ENCODE measurements around the gene CDH26. TPM values are rescaled to one million over a fixed set of nuclear protein-coding genes. Genes with fewer than 3 reads are reported as not detected.

CDH26 gene
- total and polyA plus RNA-seq, 4 experiments from 2014 or later = 0.55 to 4.4 (median 4.1) TPM; not detected in 1

GRCh38 chr20:60058879-60059278 lies 100.7 kb downstream of the CDH26 start:
- Mint-ChIP-seq H3K27ac (peak overlapping the region in 6 of 7 donors; percentile 14 to 91 (median 88)), H3K9me3 (no peaks in the 10 kb centered on the region), H3K27me3 (no peaks in the 10 kb centered on the region), H3K4me3 (peak overlapping the region in 5 of 8 donors; percentile 18 to 91 (median 51)), H3K36me3 (peaks cover 0 to 3% of the 10 kb centered on the region in 2 donors), H3K4me1 (peaks cover 47 to 85% (median 68%) of the 10 kb centered on the region in 4 donors)
- Histone ChIP-seq H3K4me1 (ENCODE audit: insufficient read depth, low read length) (peaks cover 57% of the 10 kb centered on the region), H3K36me3 (ENCODE audit: insufficient read depth, low read length) (no peaks in the 10 kb centered on the region), H3K27ac (ENCODE audit: low read depth, low read length) (peak overlapping the region; percentile 27), H3K4me3 (ENCODE audit: low read length in 2 of 2) (no peak overlapping the region), H3K27me3 (ENCODE audit: insufficient read depth, low read length) (no peaks in the 10 kb centered on the region), H3K9me3 (ENCODE audit: control insufficient read depth in 1 of 2, low read length in 2 of 2) (no peaks in the 10 kb centered on the region)
- CTCF ChIA-PET (ENCODE audit: partially characterized antibody) = interaction anchor here (1.2 to 4.1 kb wide), 7 partner anchors 33 to 1170 kb away, joined by 3 to 65 read pairs (median 8); no protein-coding TSS in a partner anchor
- POLR2A ChIA-PET (ENCODE audit: partially characterized antibody) = interaction anchor here (4.6 kb wide), 1 partner anchor 119 kb away, joined by 20 read pairs; the partner anchor contains the start of genes FAM217B and PPP1R3D
- intact Hi-C loops (cut with micrococcal nuclease) = loop anchor here (5.0 kb wide), 1 partner anchor 1838 kb away; no protein-coding TSS in a partner anchor
- no peak for DNase-seq

- no peak for DNase-seq
- no peaks in the 10 kb centered on the region for H3K27me3 Mint-ChIP-seq
- H3K36me3 Mint-ChIP-seq = peaks cover 0 to 3% of the 10 kb centered on the region in 2 donors
- no peaks in the 10 kb centered on the region for H3K9me3 Mint-ChIP-seq
- POLR2A ChIA-PET (ENCODE audit: partially characterized antibody) = no interaction called here
- peak overlapping the region in 3 of 7 donors; percentile 36 to 81 (median 57) for H3K27ac Mint-ChIP-seq
- no peak overlapping the region for H3K27ac ChIP-seq (ENCODE audit: low read depth, low read length)
- no peak overlapping the region for H3K4me3 Mint-ChIP-seq
- H3K4me1 Mint-ChIP-seq = peaks cover 46 to 89% (median 68%) of the 10 kb centered on the region in 4 donors
- no peaks in the 10 kb centered on the region for H3K27me3 ChIP-seq (ENCODE audit: insufficient read depth, low read length)
- no peaks in the 10 kb centered on the region for H3K36me3 ChIP-seq (ENCODE audit: insufficient read depth, low read length)
- intact Hi-C loops (cut with micrococcal nuclease) = no loop called here
- peaks cover 56% of the 10 kb centered on the region for H3K4me1 ChIP-seq (ENCODE audit: insufficient read depth, low read length)
- no peak overlapping the region for H3K4me3 ChIP-seq (ENCODE audit: low read length in 2 of 2)
- H3K9me3 ChIP-seq (ENCODE audit: control insufficient read depth in 1 of 2, low read length in 2 of 2) = no peaks in the 10 kb centered on the region
- CTCF ChIA-PET (ENCODE audit: partially characterized antibody) = no interaction called here
Measured at GRCh38 chr20:60060006-60060557, 101.9 kb downstream of the CDH26 start.

GRCh38 chr20:60060593-60060992 lies 102.4 kb downstream of the CDH26 start:
- POLR2A ChIA-PET (ENCODE audit: partially characterized antibody) = no interaction called here
- no peak overlapping the region for H3K4me3 ChIP-seq (ENCODE audit: low read length in 2 of 2)
- H3K27ac ChIP-seq (ENCODE audit: low read depth, low read length) = no peak overlapping the region
- H3K9me3 ChIP-seq (ENCODE audit: control insufficient read depth in 1 of 2, low read length in 2 of 2) = no peaks in the 10 kb centered on the region
- peaks cover 41 to 87% (median 65%) of the 10 kb centered on the region in 4 donors for H3K4me1 Mint-ChIP-seq
- no peak for DNase-seq
- no peaks in the 10 kb centered on the region for H3K9me3 Mint-ChIP-seq
- intact Hi-C loops (cut with micrococcal nuclease) = no loop called here
- H3K4me1 ChIP-seq (ENCODE audit: insufficient read depth, low read length) = peaks cover 51% of the 10 kb centered on the region
- peaks cover 0 to 3% of the 10 kb centered on the region in 2 donors for H3K36me3 Mint-ChIP-seq
- no peaks in the 10 kb centered on the region for H3K36me3 ChIP-seq (ENCODE audit: insufficient read depth, low read length)
- H3K4me3 Mint-ChIP-seq = peak overlapping the region in 1 of 8 donors; percentile 4
- H3K27ac Mint-ChIP-seq = peak overlapping the region in 2 of 7 donors; percentile 57 to 81
- no peaks in the 10 kb centered on the region for H3K27me3 Mint-ChIP-seq
- CTCF ChIA-PET (ENCODE audit: partially characterized antibody) = no interaction called here
- no peaks in the 10 kb centered on the region for H3K27me3 ChIP-seq (ENCODE audit: insufficient read depth, low read length)

GRCh38 chr20:60062431-60063047 lies 104.3 kb downstream of the CDH26 start:
- H3K27ac Mint-ChIP-seq = peak overlapping the region in 2 of 7 donors; percentile 29 to 31

GRCh38 chr20:60063048-60063451 lies 104.8 kb downstream of the CDH26 start:
- peaks cover 26% of the 10 kb centered on the region for H3K4me1 ChIP-seq (ENCODE audit: insufficient read depth, low read length)
- peaks cover 18 to 66% (median 42%) of the 10 kb centered on the region in 4 donors for H3K4me1 Mint-ChIP-seq
- no peak overlapping the region for H3K4me3 ChIP-seq (ENCODE audit: low read length in 2 of 2)
- H3K4me3 Mint-ChIP-seq = peak overlapping the region in 2 of 8 donors; percentile 15 to 30
- H3K36me3 Mint-ChIP-seq = peaks cover 4 to 12% of the 10 kb centered on the region in 2 donors
- H3K9me3 Mint-ChIP-seq = no peaks in the 10 kb centered on the region
- no peaks in the 10 kb centered on the region for H3K36me3 ChIP-seq (ENCODE audit: insufficient read depth, low read length)
- H3K9me3 ChIP-seq (ENCODE audit: control insufficient read depth in 1 of 2, low read length in 2 of 2) = no peaks in the 10 kb centered on the region
- ChIA-PET POLR2A (ENCODE audit: partially characterized antibody) (no interaction called here), CTCF (ENCODE audit: partially characterized antibody) (interaction anchor here (0.6 to 1.2 kb wide), 2 partner anchors 113 to 129 kb away, joined by 3 read pairs; partner anchors contain the start of gene SYCP2)
- H3K27ac Mint-ChIP-seq = peak overlapping the region in 5 of 7 donors; percentile 36 to 82 (median 69)
- intact Hi-C loops (cut with micrococcal nuclease) = no loop called here
- H3K27ac ChIP-seq (ENCODE audit: low read depth, low read length) = no peak overlapping the region
- no peak for DNase-seq
- no peaks in the 10 kb centered on the region for H3K27me3 ChIP-seq (ENCODE audit: insufficient read depth, low read length)
- no peaks in the 10 kb centered on the region for H3K27me3 Mint-ChIP-seq

More at GRCh38 chr20:60062431-60063047, 104.3 kb downstream of the CDH26 start:
- Mint-ChIP-seq H3K27me3 (no peaks in the 10 kb centered on the region), H3K4me3 (peak overlapping the region in 1 of 8 donors; percentile 30), H3K9me3 (no peaks in the 10 kb centered on the region), H3K4me1 (peaks cover 24 to 72% (median 47%) of the 10 kb centered on the region in 4 donors), H3K36me3 (peaks cover 4 to 8% of the 10 kb centered on the region in 2 donors)
- intact Hi-C loops (cut with micrococcal nuclease) = no loop called here
- Histone ChIP-seq H3K27ac (ENCODE audit: low read depth, low read length) (no peak overlapping the region), H3K4me1 (ENCODE audit: insufficient read depth, low read length) (peaks cover 31% of the 10 kb centered on the region), H3K27me3 (ENCODE audit: insufficient read depth, low read length) (no peaks in the 10 kb centered on the region), H3K4me3 (ENCODE audit: low read length in 2 of 2) (no peak overlapping the region), H3K9me3 (ENCODE audit: control insufficient read depth in 1 of 2, low read length in 2 of 2) (no peaks in the 10 kb centered on the region), H3K36me3 (ENCODE audit: insufficient read depth, low read length) (no peaks in the 10 kb centered on the region)
- ChIA-PET POLR2A (ENCODE audit: partially characterized antibody) (no interaction called here), CTCF (ENCODE audit: partially characterized antibody) (interaction anchor here (0.6 to 1.2 kb wide), 2 partner anchors 112 to 129 kb away, joined by 3 read pairs; partner anchors contain the start of gene SYCP2)
- DNase-seq = no peak

- no peaks in the 10 kb centered on the region for H3K27me3 Mint-ChIP-seq
- CTCF ChIA-PET (ENCODE audit: partially characterized antibody) = interaction anchor here (1.2 kb wide), 1 partner anchor 130 kb away, joined by 3 read pairs; the partner anchor contains the start of gene SYCP2
- DNase-seq = no peak
- H3K4me1 ChIP-seq (ENCODE audit: insufficient read depth, low read length) = peaks cover 18% of the 10 kb centered on the region
- no peaks in the 10 kb centered on the region for H3K9me3 ChIP-seq (ENCODE audit: control insufficient read depth in 1 of 2, low read length in 2 of 2)
- intact Hi-C loops (cut with micrococcal nuclease) = no loop called here
- no peaks in the 10 kb centered on the region for H3K36me3 ChIP-seq (ENCODE audit: insufficient read depth, low read length)
- no peaks in the 10 kb centered on the region for H3K27me3 ChIP-seq (ENCODE audit: insufficient read depth, low read length)
- no peak overlapping the region for H3K27ac ChIP-seq (ENCODE audit: low read depth, low read length)
- H3K9me3 Mint-ChIP-seq = no peaks in the 10 kb centered on the region
- POLR2A ChIA-PET (ENCODE audit: partially characterized antibody) = no interaction called here
- peak overlapping the region in 4 of 7 donors; percentile 36 to 82 (median 57) for H3K27ac Mint-ChIP-seq
- H3K36me3 Mint-ChIP-seq = peaks cover 4 to 12% of the 10 kb centered on the region in 2 donors
- peaks cover 18 to 58% (median 37%) of the 10 kb centered on the region in 4 donors for H3K4me1 Mint-ChIP-seq
- H3K4me3 ChIP-seq (ENCODE audit: low read length in 2 of 2) = no peak overlapping the region
- peak overlapping the region in 4 of 8 donors; percentile 6 to 62 (median 51) for H3K4me3 Mint-ChIP-seq
Measured at GRCh38 chr20:60063739-60064380, 105.6 kb downstream of the CDH26 start.

Measured in CD4-positive, alpha-beta memory T cell (primary cell).